Gastroesophageal sphincter (tissue), 4 donors: ENCODE results near the gene PPM1A. TPM values are rescaled to one million over a fixed set of nuclear protein-coding genes. Genes with fewer than 3 reads are reported as not detected.

Source experiments
- ATAC-seq: fragments of 150-250 bp; one replicate; pipeline ENCODE4 v1.9.1; 2016; ENCODE audit warnings: mild to moderate bottlenecking, moderate library complexity
- H3K27ac ChIP-seq, 4 donors: fragments of 200-600 bp; sonication (generic) in 3 of 4; 1 replicate in 3 of 4; 2 replicates in 1 of 4; pipeline ENCODE4 v1.5.1; 2016 to 2019
- H3K27me3 ChIP-seq: fragments of 200-600 bp; sonication (generic); one replicate; pipeline ENCODE4 v1.5.1; 2019
- H3K36me3 ChIP-seq, 2 donors: fragments of 200-600 bp; sonication (generic); one replicate each; pipeline ENCODE4 v1.5.1; 2019; ENCODE audit warnings: control low read depth in 1 of 2
- H3K4me1 ChIP-seq, 3 donors: fragments of 200-600 bp; sonication (generic); 1 replicate in 2 of 3; 2 replicates in 1 of 3; pipeline ENCODE4 v1.5.1; 2016 to 2019; ENCODE audit warnings: control low read depth in 2 of 3
- H3K4me3 ChIP-seq, 2 donors: fragments of 200-600 bp; sonication (generic); one replicate each; pipeline ENCODE4 v1.5.1; 2019; ENCODE audit warnings: mild to moderate bottlenecking in 1 of 2, moderate library complexity in 1 of 2
- H3K9me3 ChIP-seq, 3 donors: fragments of 200-600 bp; sonication (generic); one replicate each; pipeline ENCODE4 v1.5.1; 2017 to 2019; ENCODE audit warnings: control low read depth in 2 of 3
- CTCF ChIP-seq, 4 experiments: fragments of 200-600 bp in 2 of 4; fragments of 450-650 bp in 2 of 4; sonication (generic) in 1 of 4; IDR thresholded peaks; one replicate each; pipeline ENCODE4 v1.5.1; 2017 to 2019; ENCODE audit warnings: antibody characterized with exemption in 4 of 4, mild to moderate bottlenecking in 2 of 4, moderate library complexity in 2 of 4
- EP300 ChIP-seq: sonication (generic); formaldehyde crosslinking; IDR thresholded peaks from one replicate; pipeline ENCODE4 v1.6.1; 2017; ENCODE audit warnings: antibody characterized with exemption, mild to moderate bottlenecking
- POLR2A ChIP-seq, 2 donors: fragments of 450-650 bp; IDR thresholded peaks; one replicate each; pipeline ENCODE4 v1.6.1; 2017; ENCODE audit warnings: antibody characterized with exemption in 2 of 2, mild to moderate bottlenecking in 2 of 2, moderate library complexity in 1 of 2
- POLR2AphosphoS5 ChIP-seq: sonication (generic); formaldehyde crosslinking; IDR thresholded peaks from one replicate; pipeline ENCODE4 v1.6.1; 2017; ENCODE audit warnings: antibody characterized with exemption
- WGBS, 2 donors: methylation state at CpG; one replicate each; pipeline ENCODE4 v1.1.5; 2018; ENCODE audit warnings: low coverage in 1 of 2; 5-methylcytosine and 5-hydroxymethylcytosine counted together
- total RNA-seq, 4 donors: library from RNA; depleted of rRNA; stranded (reverse); fragments of >200 nt; gene quantifications; one replicate each; pipeline ENCODE4 v1.1.0, GENCODE V29; 2016

Gene PPM1A
- total RNA-seq, 4 donors from 2014 or later: 57.1 to 82.2 (median 70.0) TPM

- Histone ChIP-seq H3K9me3 (no peaks in the 10 kb centered on the region), H3K27ac (no peak overlapping the region), H3K4me1 (peaks cover 0 to 22% (median 0%) of the 10 kb centered on the region in 3 donors), H3K36me3 (peaks cover 0 to 56% of the 10 kb centered on the region in 2 donors), H3K27me3 (no peaks in the 10 kb centered on the region), H3K4me3 (no peak overlapping the region)
- ATAC-seq: no peak
- WGBS, 2 donors: 81 to 100% methylated on average over 1 of the region's 1 CpG
- no peak for TF ChIP-seq POLR2AphosphoS5
- no peak for TF ChIP-seq POLR2A (IDR thresholded peaks at IDR 0.05)
- TF ChIP-seq CTCF (IDR thresholded peaks at IDR 0.05): no peak
- no peak for TF ChIP-seq EP300
Measured at GRCh38 chr14:60288279-60288678, 39.3 kb downstream of the PPM1A start.

GRCh38 chr14:60294411-60295069 is 45.5 kb downstream of the PPM1A start:
- no peak for ATAC-seq
- no peak overlapping the region for H3K4me3 ChIP-seq
- peaks cover 0 to 14% (median 0%) of the 10 kb centered on the region in 3 donors for H3K4me1 ChIP-seq
- H3K36me3 ChIP-seq: peaks cover 0 to 32% of the 10 kb centered on the region in 2 donors
- H3K27me3 ChIP-seq: no peaks in the 10 kb centered on the region
- WGBS, 2 donors: 64 to 80% methylated on average over 2 to 3 of the region's 3 CpGs
- no peak for TF ChIP-seq POLR2A (IDR thresholded peaks at IDR 0.05)
- no peak for TF ChIP-seq POLR2AphosphoS5
- no peak for TF ChIP-seq CTCF (IDR thresholded peaks at IDR 0.05)
- TF ChIP-seq EP300: no peak
- H3K27ac ChIP-seq: no peak overlapping the region
- no peaks in the 10 kb centered on the region for H3K9me3 ChIP-seq

- no peak for TF ChIP-seq POLR2AphosphoS5
- TF ChIP-seq POLR2A (IDR thresholded peaks at IDR 0.05): no peak
- no peak for TF ChIP-seq CTCF (IDR thresholded peaks at IDR 0.05)
- no peak for TF ChIP-seq EP300
- Histone ChIP-seq H3K27ac (no peak overlapping the region), H3K4me1 (peaks cover 0 to 14% (median 0%) of the 10 kb centered on the region in 3 donors), H3K27me3 (no peaks in the 10 kb centered on the region), H3K36me3 (no peaks in the 10 kb centered on the region), H3K4me3 (no peak overlapping the region), H3K9me3 (no peaks in the 10 kb centered on the region)
- no peak for ATAC-seq
Measured at GRCh38 chr14:60300019-60300418, 51.0 kb downstream of the PPM1A start.

GRCh38 chr14:60301685-60302084 is 52.7 kb downstream of the PPM1A start:
- no peak for ATAC-seq
- no peak for TF ChIP-seq EP300
- TF ChIP-seq CTCF (IDR thresholded peaks at IDR 0.05): no peak
- TF ChIP-seq POLR2AphosphoS5: no peak
- no peak for TF ChIP-seq POLR2A (IDR thresholded peaks at IDR 0.05)
- H3K36me3 ChIP-seq: no peaks in the 10 kb centered on the region
- peaks cover 0 to 4% (median 0%) of the 10 kb centered on the region in 3 donors for H3K4me1 ChIP-seq
- H3K27ac ChIP-seq: no peak overlapping the region
- H3K27me3 ChIP-seq: no peaks in the 10 kb centered on the region
- WGBS, 2 donors: 80 to 88% methylated on average over 2 to 5 of the region's 5 CpGs
- no peaks in the 10 kb centered on the region for H3K9me3 ChIP-seq
- no peak overlapping the region for H3K4me3 ChIP-seq

- WGBS, 2 donors: 78 to 100% methylated on average over 1 of the region's 1 CpG
- no peaks in the 10 kb centered on the region for H3K27me3 ChIP-seq
- H3K9me3 ChIP-seq: no peaks in the 10 kb centered on the region
- peaks cover 0 to 4% (median 0%) of the 10 kb centered on the region in 3 donors for H3K4me1 ChIP-seq
- no peak for ATAC-seq
- TF ChIP-seq CTCF (IDR thresholded peaks at IDR 0.05): no peak
- no peak for TF ChIP-seq POLR2A (IDR thresholded peaks at IDR 0.05)
- no peak for TF ChIP-seq EP300
- no peak for TF ChIP-seq POLR2AphosphoS5
- H3K4me3 ChIP-seq: no peak overlapping the region
- no peaks in the 10 kb centered on the region for H3K36me3 ChIP-seq
- no peak overlapping the region for H3K27ac ChIP-seq
Measured at GRCh38 chr14:60302663-60303062, 53.6 kb downstream of the PPM1A start.
